Sciatic nerve (tissue), 2 donors: ENCODE results near the gene PLPPR2. TPM values are rescaled to one million over a fixed set of nuclear protein-coding genes. Genes with fewer than 3 reads are reported as not detected.
"Not testable (repeated sequence)": the region's sequence is repeated elsewhere in the genome, so short reads cannot be mapped to it uniquely, and the experiment has no call there.

Source experiments
- ATAC-seq: fragments of 200-7000 bp; cut with Tn5 transposase; one replicate; pipeline ENCODE4 v1.9.1; 2020; ENCODE audit warnings: mild to moderate bottlenecking, moderate library complexity
- DNase-seq: peaks from one replicate; pipeline ENCODE4 v3.0.0-alpha.2; 2020; ENCODE audit warnings: low spot score
- intact Hi-C: fragments of 100-400 bp; cut with DNase I; formaldehyde crosslinking; loops from one replicate; pipeline ENCODE4 v1.14.2; 2022
- total RNA-seq: library from RNA; stranded (reverse); fragmentation: NEBNext Ultra II Directional; extraction: Animal tissue kit (Norgen Biotek cat#: 25700); gene quantifications from one replicate; pipeline ENCODE4 v1.2.1, GENCODE V29; 2021
- donor health status: DM: no; HTN: no; CAD: no.
- donor health status: DM: no; HTN: no; CAD: no.

Gene PLPPR2
- total RNA-seq, result 27.5 TPM

GRCh38 chr19:11355160-11356073 is at the start of gene PLPPR2:
Gene PLPPR2 (plus strand): TSS chr19:11355432. CDS start chr19:11357674, 2,242 bp downstream.
- ATAC-seq (peak; percentile 95), DNase-seq (peak; percentile 97)
- intact Hi-C loops, result no loop called here

DNA sequence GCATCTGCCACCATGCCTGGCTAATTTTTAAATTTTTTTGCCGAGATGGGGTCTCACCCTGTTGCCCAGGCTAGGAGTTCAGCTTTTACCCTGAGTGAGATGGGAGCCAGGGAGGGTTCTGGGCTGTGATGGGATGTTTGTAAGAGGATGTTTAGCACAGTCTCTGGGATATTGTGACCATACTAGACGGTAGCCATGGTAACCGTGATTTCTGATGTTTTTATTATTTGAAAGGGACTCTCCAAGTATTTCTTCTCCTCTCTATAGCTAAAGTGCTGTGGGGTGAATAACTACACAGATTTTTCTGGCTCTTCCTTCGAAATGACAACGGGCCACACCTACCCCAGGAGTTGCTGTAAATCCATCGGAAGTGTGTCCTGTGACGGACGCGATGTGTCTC is 48.9 kb upstream of the PLPPR2 start:
- intact Hi-C loops, result no loop called here
- no peak for DNase-seq

GRCh38 chr19:11320278-11320995 is 34.8 kb upstream of the PLPPR2 start:
- ATAC-seq, DNase-seq, intact Hi-C loops: not testable (repeated sequence)

More for the DNA sequence above, 48.9 kb upstream of the PLPPR2 start:
- no peak for ATAC-seq

DNA sequence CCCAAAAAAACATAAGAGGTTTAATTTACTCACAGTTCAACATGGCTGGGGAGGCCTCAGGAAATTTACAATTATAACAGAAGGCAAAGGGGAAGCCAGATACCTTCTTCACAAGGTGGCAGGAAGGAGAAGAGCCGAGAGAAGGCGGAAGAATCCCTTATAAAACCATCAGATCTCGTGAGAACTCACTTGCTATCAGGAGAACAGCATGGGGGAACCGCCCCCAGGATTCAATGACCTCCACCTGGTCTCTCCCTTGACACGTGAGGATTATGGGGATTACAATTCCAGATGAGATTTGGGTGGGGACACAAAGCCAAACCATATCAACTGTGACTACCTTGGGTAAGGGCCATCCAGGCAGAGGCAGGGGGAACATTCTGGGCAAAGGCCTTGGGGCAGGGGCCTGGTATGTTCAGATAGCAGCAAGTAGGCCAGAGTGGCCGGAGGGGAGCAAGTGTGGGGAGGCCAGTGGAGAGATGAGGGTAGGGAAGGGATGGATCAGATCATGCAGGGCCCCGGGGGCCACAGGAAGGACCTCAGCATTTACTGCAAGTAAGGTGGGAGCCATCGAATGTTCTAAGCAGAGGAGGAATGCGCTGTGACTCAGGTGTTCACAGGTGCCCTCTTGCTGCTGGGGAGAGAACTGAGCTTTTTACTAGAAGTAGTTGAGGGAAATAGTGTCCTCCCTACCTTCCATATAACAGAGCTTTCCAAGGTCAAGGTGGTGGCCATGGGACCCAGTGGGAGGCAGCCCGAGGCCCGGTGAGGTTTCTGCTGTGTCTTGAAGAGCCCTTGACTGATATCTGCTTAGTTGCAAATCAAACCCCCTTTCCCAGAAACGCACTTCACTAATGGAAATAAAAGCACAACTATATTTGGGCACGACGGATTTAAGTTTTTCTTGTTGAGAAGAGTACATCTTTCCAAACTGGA is 33.8 kb upstream of the PLPPR2 start:
- DNase-seq (no peak), ATAC-seq (no peak)
- intact Hi-C loops, result no loop called here

GRCh38 chr19:11322269-11323024 is 32.8 kb upstream of the PLPPR2 start:
- DNase-seq (no peak), ATAC-seq (no peak)
- intact Hi-C loops, result no loop called here

- intact Hi-C loops, result no loop called here
- DNase-seq (no peak), ATAC-seq (no peak)
Observed at GRCh38 chr19:11323601-11324078, 31.6 kb upstream of the PLPPR2 start.

- ATAC-seq (peak; percentile 94), DNase-seq (peak; percentile 83)
- intact Hi-C loops, result no loop called here
Observed at GRCh38 chr19:11324079-11324661, 31.1 kb upstream of the PLPPR2 start.

- intact Hi-C loops, result no loop called here
- ATAC-seq (peak; percentile 2), DNase-seq (no peak)
Observed at GRCh38 chr19:11324748-11325389, 30.4 kb upstream of the PLPPR2 start.

DNA sequence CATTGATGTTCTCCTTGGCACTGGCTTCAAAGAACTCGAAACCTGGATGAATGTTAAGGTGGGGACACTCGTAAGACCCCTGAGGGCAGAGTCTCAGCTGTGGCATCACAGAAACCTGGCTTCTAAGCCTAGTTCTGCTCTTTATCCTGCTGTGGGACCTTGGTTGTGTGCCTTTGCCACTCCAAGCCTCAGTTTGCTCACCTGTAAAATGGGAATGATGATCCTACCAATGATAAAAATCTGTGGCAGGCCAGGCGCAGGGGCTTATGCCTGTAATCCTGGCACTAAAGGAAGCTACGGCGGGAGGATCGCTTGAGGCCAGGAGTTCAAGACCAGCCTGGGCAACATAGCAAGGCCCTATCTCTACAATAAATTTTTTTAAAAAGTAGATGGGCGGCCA is 29.7 kb upstream of the PLPPR2 start:
- ATAC-seq (no peak), DNase-seq (no peak)
- intact Hi-C loops, result no loop called here

GRCh38 chr19:11330127-11330526 is 25.1 kb upstream of the PLPPR2 start:
- intact Hi-C loops, result no loop called here
- ATAC-seq, result no peak

GRCh38 chr19:11331502-11331901 is 23.7 kb upstream of the PLPPR2 start:
- ATAC-seq (no peak), DNase-seq (no peak)
- intact Hi-C loops, result no loop called here

More at GRCh38 chr19:11330127-11330526, 25.1 kb upstream of the PLPPR2 start:
- DNase-seq, result no peak

GRCh38 chr19:11332822-11333221 is 22.4 kb upstream of the PLPPR2 start:
- intact Hi-C loops, result no loop called here
- ATAC-seq, result no peak
- DNase-seq, result no peak

GRCh38 chr19:11333838-11334237 is 21.4 kb upstream of the PLPPR2 start:
- DNase-seq, ATAC-seq, intact Hi-C loops: not testable (repeated sequence)

DNA sequence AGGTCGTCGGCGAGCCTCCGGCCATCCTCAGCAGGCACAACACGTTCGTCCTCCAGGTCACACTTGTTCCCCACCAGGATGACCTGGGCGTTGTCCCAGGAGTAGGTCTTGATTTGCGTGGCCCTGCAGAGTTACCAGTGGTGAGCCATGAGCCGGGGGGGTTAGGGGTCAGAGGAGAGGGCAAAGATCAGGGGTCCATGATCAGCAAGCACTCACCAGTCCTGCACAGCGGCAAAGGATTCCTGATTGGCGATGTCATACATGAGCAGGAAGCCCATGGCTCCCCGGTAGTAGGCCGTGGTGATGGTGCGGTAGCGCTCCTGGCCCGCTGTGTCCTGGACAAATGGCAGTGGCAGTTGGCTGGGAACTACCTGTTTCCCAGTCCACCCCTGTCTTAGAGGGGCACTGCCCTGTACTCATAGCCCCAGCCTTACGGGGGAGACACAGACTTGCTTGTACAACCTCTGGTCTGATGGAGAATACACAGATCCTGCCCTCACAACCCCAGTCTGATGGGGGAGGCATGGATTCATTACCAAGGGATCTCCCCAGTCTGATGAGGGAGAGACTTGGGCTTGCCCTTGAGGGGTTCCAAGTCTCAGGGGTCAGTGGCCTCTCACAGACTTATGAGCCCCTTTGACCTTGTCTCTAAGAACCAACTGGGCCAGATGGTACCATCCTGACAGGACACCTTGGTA is 19.6 kb upstream of the PLPPR2 start:
- ATAC-seq (no peak), DNase-seq (no peak)
- intact Hi-C loops, result no loop called here

- ATAC-seq, result no peak
- intact Hi-C loops, result no loop called here
- no peak for DNase-seq
Observed at GRCh38 chr19:11337080-11337479, 18.2 kb upstream of the PLPPR2 start.

DNA sequence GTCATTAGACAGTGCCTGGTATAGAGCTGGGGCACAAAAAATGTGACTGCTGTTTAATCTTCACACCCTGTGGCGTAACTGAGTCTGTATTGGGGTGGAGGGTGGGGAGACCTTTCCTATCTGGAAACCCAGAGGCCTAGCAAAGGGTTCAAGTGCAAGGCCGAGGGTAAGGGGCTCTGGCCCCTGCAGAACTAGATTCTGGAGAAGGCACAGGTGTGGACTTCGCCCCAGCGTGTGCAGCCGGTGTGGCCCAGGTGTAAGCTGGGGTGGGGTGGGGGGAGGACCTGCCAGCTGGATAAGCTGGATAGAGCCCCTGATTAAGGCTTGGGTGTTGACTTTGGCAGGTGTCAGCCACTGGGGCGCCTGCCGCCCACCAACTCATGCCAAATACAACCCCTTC is 17.1 kb upstream of the PLPPR2 start:
- ATAC-seq (no peak), DNase-seq (no peak)
- intact Hi-C loops, result no loop called here
